IMR-90 (cell line): Measurements from ENCODE around the gene DGKB. TPM values are rescaled to one million over a fixed set of nuclear protein-coding genes. Genes with fewer than 3 reads are reported as not detected.

Experiments
- ATAC-seq: fragments of 200-7000 bp; cut with Tn5 transposase; 2 replicates; pipeline ENCODE4 v1.9.1; 2020; ENCODE audit warnings: low read depth, mild to moderate bottlenecking, moderate library complexity
- BruUV-seq: library from RNA; stranded (reverse); fragments of 400-500 nt; replicated peaks from 2 replicates; lab custom pipeline; 2021; lab: Mats Ljungman, UMichigan
- CTCF ChIA-PET: fragments of 300-600 bp; formaldehyde crosslinking; extraction: SDS; loops from one replicate; lab custom pipeline; 2021; ENCODE audit warnings: antibody characterized with exemption; lab: Yijun Ruan, JAX
- POLR2A ChIA-PET: fragments of 300-600 bp; sonication (Branson Sonifier 250); formaldehyde crosslinking; loops from one replicate; lab custom pipeline; 2022; ENCODE audit warnings: antibody characterized with exemption; ENCODE audit not compliant: unreplicated experiment; lab: Charles Lee
- DNase-seq: peaks from one replicate; pipeline ENCODE4 v3.0.0; 2013
- H2AFZ ChIP-seq: replicated peaks from 2 replicates; pipeline ENCODE3; 2013; ENCODE audit warnings: low read length, mild to moderate bottlenecking; ENCODE audit not compliant: poor library complexity
- H2AK5ac ChIP-seq: 2 replicates; pipeline ENCODE4 v1.6.1; 2013; ENCODE audit warnings: low read depth, low read length, inconsistent platforms
- H2AK9ac ChIP-seq: replicated peaks from 2 replicates; pipeline ENCODE3; 2013; ENCODE audit warnings: mild to moderate bottlenecking, low read depth, low read length, moderate library complexity; ENCODE audit not compliant: poor library complexity
- H2BK120ac ChIP-seq: 2 replicates; pipeline ENCODE4 v1.6.1; 2013; ENCODE audit warnings: low read depth, low read length, inconsistent platforms
- H2BK15ac ChIP-seq: 3 replicates; pipeline ENCODE4 v1.6.1; 2013; ENCODE audit warnings: low read depth, low read length, inconsistent platforms
- H2BK20ac ChIP-seq: 2 replicates; pipeline ENCODE4 v1.6.1; 2013; ENCODE audit warnings: low read depth, mild to moderate bottlenecking, inconsistent platforms, low read length, moderate library complexity
- H2BK5ac ChIP-seq: 2 replicates; pipeline ENCODE4 v1.6.1; 2013; ENCODE audit warnings: mild to moderate bottlenecking, low read depth, low read length, inconsistent platforms; ENCODE audit not compliant: poor library complexity, severe bottlenecking
- H3K14ac ChIP-seq: replicated peaks from 2 replicates; pipeline ENCODE4 v1.6.1; 2013; ENCODE audit warnings: low read depth, low read length, inconsistent platforms
- H3K18ac ChIP-seq: 2 replicates; pipeline ENCODE4 v1.6.1; 2013; ENCODE audit warnings: low read depth, low read length, control low read depth
- H3K23ac ChIP-seq: 2 replicates; pipeline ENCODE4 v1.6.1; 2013; ENCODE audit warnings: low read depth, low read length, inconsistent platforms
- H3K27ac ChIP-seq: 2 replicates; pipeline ENCODE4 v1.5.1; 2013; ENCODE audit warnings: mild to moderate bottlenecking, control low read depth, low read length; ENCODE audit not compliant: insufficient read depth
- H3K27me3 ChIP-seq: 2 replicates; pipeline ENCODE4 v1.6.1; 2013; ENCODE audit warnings: low read length; ENCODE audit not compliant: control insufficient read depth, insufficient read depth
- H3K36me3 ChIP-seq: 2 replicates; pipeline ENCODE4 v1.6.1; 2013; ENCODE audit warnings: low read length, mixed read lengths; ENCODE audit not compliant: control insufficient read depth, insufficient read depth
- H3K4ac ChIP-seq: 2 replicates; pipeline ENCODE4 v1.6.1; 2013; ENCODE audit warnings: low read depth, low read length, inconsistent platforms
- H3K4me1 ChIP-seq: 2 replicates; pipeline ENCODE4 v1.6.1; 2013; ENCODE audit warnings: low read length, mixed read lengths; ENCODE audit not compliant: control insufficient read depth, insufficient read depth
- H3K4me2 ChIP-seq: 2 replicates; pipeline ENCODE4 v1.6.1; 2013; ENCODE audit warnings: low read depth, mild to moderate bottlenecking, control low read depth, low read length, moderate library complexity
- H3K4me3 ChIP-seq: 2 replicates; pipeline ENCODE4 v1.5.1; 2013; ENCODE audit warnings: low read depth, mild to moderate bottlenecking, control low read depth, low read length, moderate library complexity; ENCODE audit not compliant: insufficient read depth
- H3K56ac ChIP-seq: 2 replicates; pipeline ENCODE4 v1.6.1; 2013; ENCODE audit warnings: low read length, inconsistent platforms; ENCODE audit not compliant: insufficient read depth; ENCODE audit errors: extremely low read depth
- H3K79me1 ChIP-seq, 2 experiments: 2 replicates each; pipeline ENCODE4 v1.6.1; 2013; ENCODE audit warnings: low read length in 2 of 2, inconsistent platforms in 1 of 2, low read depth in 1 of 2
- H3K9ac ChIP-seq: 2 replicates; pipeline ENCODE4 v1.6.1; 2013; ENCODE audit warnings: low read depth, low read length, control low read depth
- H3K9me1 ChIP-seq: 2 replicates; pipeline ENCODE4 v1.6.1; 2013; ENCODE audit warnings: low read length, inconsistent platforms; ENCODE audit not compliant: insufficient read depth
- H3K9me3 ChIP-seq: 2 replicates; pipeline ENCODE4 v1.6.1; 2013; ENCODE audit warnings: low read length; ENCODE audit not compliant: control insufficient read depth, insufficient read depth
- H4K20me1 ChIP-seq: 2 replicates; pipeline ENCODE4 v1.6.1; 2013; ENCODE audit warnings: low read length, inconsistent platforms; ENCODE audit not compliant: insufficient read depth
- H4K5ac ChIP-seq: 2 replicates; pipeline ENCODE4 v1.6.1; 2013; ENCODE audit warnings: mild to moderate bottlenecking, low read depth, low read length, control low read depth
- H4K8ac ChIP-seq, 2 experiments: 2 replicates each; pipeline ENCODE4 v1.6.1; 2013; ENCODE audit warnings: low read depth in 2 of 2, low read length in 2 of 2, control low read depth in 1 of 2, inconsistent platforms in 1 of 2
- H4K91ac ChIP-seq: 2 replicates; pipeline ENCODE4 v1.6.1; 2013; ENCODE audit warnings: low read depth, low read length, inconsistent platforms; ENCODE audit not compliant: insufficient read depth
- CHD1 ChIP-seq: IDR thresholded peaks from 2 replicates; pipeline ENCODE4 v1.6.1; 2012; ENCODE audit warnings: low read depth, low read length, improper control_type of control experiment
- MAZ ChIP-seq: IDR thresholded peaks from 2 replicates; pipeline ENCODE4 v1.6.1; 2012; ENCODE audit warnings: low read depth, mild to moderate bottlenecking, low read length, improper control_type of control experiment, moderate library complexity, borderline replicate concordance
- MXI1 ChIP-seq: IDR thresholded peaks from 2 replicates; pipeline ENCODE4 v1.6.1; 2012; ENCODE audit warnings: low read depth, mild to moderate bottlenecking, low read length, moderate library complexity, borderline replicate concordance
- RFX5 ChIP-seq: IDR thresholded peaks from 2 replicates; pipeline ENCODE4 v1.8.0; 2012; ENCODE audit warnings: low read depth, mild to moderate bottlenecking, low read length, moderate library complexity
- WGBS, 2 experiments: methylation state at CpG; one replicate each; pipeline versions ENCODE4 v1.1.5 to v1.1.7; 2013; ENCODE audit warnings: missing lambda C conversion rate in 2 of 2; ENCODE audit not compliant: insufficient read length in 1 of 2; ENCODE audit errors: extremely low coverage in 2 of 2; 5-methylcytosine and 5-hydroxymethylcytosine counted together
- dilution Hi-C: fragments of 300-500 bp; cut with HindIII; formaldehyde crosslinking; loops from one replicate; pipeline ENCODE4 v1.14.3; 2018; ENCODE audit warnings: low sequenced_read_pairs; ENCODE audit not compliant: unreplicated experiment
- in situ Hi-C: fragments of 300-500 bp; cut with MboI; formaldehyde crosslinking; loops from 3 replicates; pipeline ENCODE4 v1.14.3; 2019; ENCODE audit warnings: low sequenced_read_pairs, inconsistent platforms, mixed read lengths
- intact Hi-C: fragments of 100-400 bp; cut with micrococcal nuclease; formaldehyde crosslinking; loops from 2 replicates; pipeline ENCODE4 v1.10.0; 2022
- polyA plus RNA-seq, 3 experiments: library from polyadenylated mRNA; depleted of rRNA; stranded (reverse); fragments of >200 nt; gene quantifications; 2 replicates each; pipeline ENCODE4 v1.2.3, GENCODE V29; 2012; ENCODE audit warnings: low replicate concordance in 1 of 3
- total RNA-seq: library from RNA; depleted of rRNA; stranded (reverse); fragments of >200 nt; gene quantifications from 2 replicates; pipeline ENCODE4 v1.2.3, GENCODE V29; 2012
- TF ChIP-seq, protein P1 (sequence below): conservative IDR thresholded peaks from 2 replicates; pipeline ENCODE4 v1.5.1; 2012; ENCODE audit warnings: mild to moderate bottlenecking, low read depth, low read length, improper control_type of control experiment

Gene DGKB
- total and polyA plus RNA-seq, 2 of the 4 experiments (the other 2 are of a cell fraction), result not detected

DNA sequence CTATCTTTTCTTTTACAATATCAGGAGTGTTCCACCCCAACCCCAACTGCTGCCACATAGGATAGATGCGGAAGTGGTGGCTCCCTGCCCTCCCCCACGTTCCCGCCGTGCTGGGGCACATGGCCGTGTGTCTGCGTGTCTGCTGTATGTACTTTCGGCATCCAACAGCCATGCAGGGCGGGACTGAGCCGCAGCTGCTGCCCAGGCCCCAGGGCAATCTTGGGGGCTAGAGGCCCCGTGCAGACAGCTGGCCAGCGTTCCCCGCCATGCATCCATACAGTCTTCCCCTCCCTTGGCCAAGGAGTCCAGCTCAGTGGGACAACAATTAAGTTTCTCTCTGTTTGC, 162.7 kb downstream of the DGKB start:
- ChIA-PET CTCF (no interaction called here), POLR2A (no interaction called here)
- no peak for DNase-seq
- no peak overlapping the region for H2AFZ ChIP-seq
- H2AK5ac ChIP-seq, result no peak overlapping the region
- no peak overlapping the region for H2BK5ac ChIP-seq
- no peak overlapping the region for H3K4me3 ChIP-seq
- TF ChIP-seq MAZ, result no peak
- no peak for TF ChIP-seq RFX5
- TF ChIP-seq MXI1, result no peak
- TF ChIP-seq, protein P1, sequence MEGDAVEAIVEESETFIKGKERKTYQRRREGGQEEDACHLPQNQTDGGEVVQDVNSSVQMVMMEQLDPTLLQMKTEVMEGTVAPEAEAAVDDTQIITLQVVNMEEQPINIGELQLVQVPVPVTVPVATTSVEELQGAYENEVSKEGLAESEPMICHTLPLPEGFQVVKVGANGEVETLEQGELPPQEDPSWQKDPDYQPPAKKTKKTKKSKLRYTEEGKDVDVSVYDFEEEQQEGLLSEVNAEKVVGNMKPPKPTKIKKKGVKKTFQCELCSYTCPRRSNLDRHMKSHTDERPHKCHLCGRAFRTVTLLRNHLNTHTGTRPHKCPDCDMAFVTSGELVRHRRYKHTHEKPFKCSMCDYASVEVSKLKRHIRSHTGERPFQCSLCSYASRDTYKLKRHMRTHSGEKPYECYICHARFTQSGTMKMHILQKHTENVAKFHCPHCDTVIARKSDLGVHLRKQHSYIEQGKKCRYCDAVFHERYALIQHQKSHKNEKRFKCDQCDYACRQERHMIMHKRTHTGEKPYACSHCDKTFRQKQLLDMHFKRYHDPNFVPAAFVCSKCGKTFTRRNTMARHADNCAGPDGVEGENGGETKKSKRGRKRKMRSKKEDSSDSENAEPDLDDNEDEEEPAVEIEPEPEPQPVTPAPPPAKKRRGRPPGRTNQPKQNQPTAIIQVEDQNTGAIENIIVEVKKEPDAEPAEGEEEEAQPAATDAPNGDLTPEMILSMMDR, result no peak
- TF ChIP-seq CHD1, result no peak
- BruUV-seq, result no TSS peak
- dilution Hi-C loops (no loop called here), in situ Hi-C loops (no loop called here), intact Hi-C loops (no loop called here)
- no peak overlapping the region for H2BK20ac ChIP-seq
- H3K23ac ChIP-seq, result no peak overlapping the region
- WGBS, 2 experiments, result 80% methylated on average over 5 of the region's 12 CpGs; no CpG with 5 or more reads in 1 of the 2 experiments
- H4K5ac ChIP-seq, result no peak overlapping the region
- no peak overlapping the region for H3K18ac ChIP-seq
- H3K9ac ChIP-seq, result no peak overlapping the region
- no peak overlapping the region for H4K91ac ChIP-seq
- peaks cover 7% of the 10 kb centered on the region; the same call in 1 of the 2 replicates for H3K9me3 ChIP-seq
- no peak overlapping the region for H4K8ac ChIP-seq
- H4K20me1 ChIP-seq, result no peaks in the 10 kb centered on the region
- H2BK15ac ChIP-seq, result no peak overlapping the region
- no peak for ATAC-seq
- H3K79me1 ChIP-seq, result no peaks in the 10 kb centered on the region
- no peak overlapping the region for H3K4ac ChIP-seq
- H3K36me3 ChIP-seq, result no peaks in the 10 kb centered on the region
- no peak overlapping the region for H3K27ac ChIP-seq
- H2BK120ac ChIP-seq, result no peak overlapping the region
- no peaks in the 10 kb centered on the region for H3K27me3 ChIP-seq
- no peak overlapping the region for H3K56ac ChIP-seq
- no peaks in the 10 kb centered on the region for H3K9me1 ChIP-seq
- no peaks in the 10 kb centered on the region for H3K4me1 ChIP-seq
- H3K4me2 ChIP-seq, result no peak overlapping the region
- no peak overlapping the region for H3K14ac ChIP-seq
- no peak overlapping the region for H2AK9ac ChIP-seq
